Neural cell (in vitro differentiated cells): ENCODE data around the gene ZNF66. TPM values are rescaled to one million over a fixed set of nuclear protein-coding genes. Genes with fewer than 3 reads are reported as not detected.
"Not testable (repeated sequence)": the region's sequence is repeated elsewhere in the genome, so short reads cannot be mapped to it uniquely, and the experiment has no call there.

Experiments
- H2AFZ ChIP-seq: fragments of 200-600, 300-800 bp; sonication (generic), shearing (Covaris generic); 2 replicates; pipeline ENCODE4 v1.6.0; 2014; ENCODE audit warnings: low read depth, mild to moderate bottlenecking, antibody characterized with exemption, low read length, moderate library complexity
- H3F3A ChIP-seq: fragments of 200-600 bp; shearing (Covaris generic); 2 replicates; pipeline ENCODE4 v1.6.1; 2016; ENCODE audit warnings: mild to moderate bottlenecking, moderate library complexity, mixed read lengths, antibody characterized with exemption, low read length; ENCODE audit not compliant: insufficient read depth, poor library complexity, severe bottlenecking
- H3K27ac ChIP-seq: fragments of 200-600, 300-800 bp; sonication (generic), shearing (Covaris generic); 2 replicates; pipeline ENCODE4 v1.5.1; 2014; ENCODE audit warnings: mild to moderate bottlenecking, low read length, moderate library complexity
- H3K27me3 ChIP-seq: fragments of 300-800, 200-600 bp; sonication (generic), shearing (Covaris generic); 2 replicates; pipeline ENCODE4 v1.6.0; 2014; ENCODE audit warnings: mild to moderate bottlenecking, low read depth, low read length, moderate library complexity; ENCODE audit not compliant: insufficient read depth
- H3K36me3 ChIP-seq: fragments of 300-800, 200-600 bp; sonication (generic), shearing (Covaris generic); 2 replicates; pipeline ENCODE4 v1.5.1; 2014; ENCODE audit warnings: mild to moderate bottlenecking, antibody characterized with exemption, low read length, moderate library complexity; ENCODE audit not compliant: insufficient read depth
- H3K4me2 ChIP-seq: fragments of 300-800, 200-600 bp; sonication (generic), shearing (Covaris generic); 2 replicates; pipeline ENCODE4 v1.6.0; 2014; ENCODE audit warnings: mild to moderate bottlenecking, low read length
- H3K4me3 ChIP-seq: fragments of 300-800, 200-600 bp; sonication (generic), shearing (Covaris generic); 2 replicates; pipeline ENCODE4 v1.5.1; 2014; ENCODE audit warnings: mild to moderate bottlenecking, low read length, moderate library complexity
- H3K79me2 ChIP-seq: fragments of 200-600 bp; shearing (Covaris generic); replicated peaks from 2 replicates; pipeline ENCODE4 v1.6.0; 2014; ENCODE audit warnings: mild to moderate bottlenecking, low read length, moderate library complexity; ENCODE audit not compliant: insufficient read depth
- H3K9ac ChIP-seq: fragments of 300-800, 200-600 bp; sonication (generic), shearing (Covaris generic); 2 replicates; pipeline ENCODE4 v1.6.1; 2016; ENCODE audit warnings: mild to moderate bottlenecking, low read length, mixed read lengths
- H3K9me2 ChIP-seq: fragments of 200-600 bp; shearing (Covaris generic); 2 replicates; pipeline ENCODE4 v1.6.1; 2016; ENCODE audit warnings: mild to moderate bottlenecking, low read length, mixed read lengths; ENCODE audit not compliant: insufficient read depth
- H3K9me3 ChIP-seq: fragments of 200-600, 300-800 bp; sonication (generic), shearing (Covaris generic); 2 replicates; pipeline ENCODE4 v1.6.1; 2016; ENCODE audit warnings: mild to moderate bottlenecking, mixed run types, low read length, moderate library complexity, mixed read lengths
- H4K20me1 ChIP-seq: fragments of 200-600 bp; shearing (Covaris generic); 2 replicates; pipeline ENCODE4 v1.6.1; 2016; ENCODE audit warnings: mild to moderate bottlenecking, mixed run types; ENCODE audit not compliant: insufficient read depth
- EP300 ChIP-seq: fragments of 450-650 bp; conservative IDR thresholded peaks from 2 replicates; pipeline ENCODE4 v1.6.1; 2014; ENCODE audit warnings: antibody characterized with exemption, mild to moderate bottlenecking, moderate library complexity; ENCODE audit not compliant: poor library complexity, severe bottlenecking
- EZH2 ChIP-seq: fragments of 200-600, 300-800 bp; shearing (Covaris generic), sonication (generic); IDR thresholded peaks from 2 replicates; pipeline ENCODE4 v1.6.1; 2014; ENCODE audit warnings: antibody characterized with exemption, low read length, borderline replicate concordance, mild to moderate bottlenecking; ENCODE audit not compliant: insufficient read depth, poor library complexity, severe bottlenecking
- MXI1 ChIP-seq: fragments of 450-650 bp; conservative IDR thresholded peaks from 2 replicates; pipeline ENCODE4 v1.6.1; 2014; ENCODE audit warnings: antibody characterized with exemption, mild to moderate bottlenecking; ENCODE audit not compliant: poor library complexity, severe bottlenecking
- POLR2AphosphoS5 ChIP-seq: IDR thresholded peaks from 2 replicates; pipeline ENCODE4 v1.6.1; 2012
- RAD21 ChIP-seq: fragments of 450-650 bp; conservative IDR thresholded peaks from 2 replicates; pipeline ENCODE4 v1.6.1; 2014; ENCODE audit warnings: antibody characterized with exemption, mild to moderate bottlenecking, moderate library complexity
- SMC3 ChIP-seq: fragments of 450-650 bp; conservative IDR thresholded peaks from 2 replicates; pipeline ENCODE4 v1.6.1; 2014; ENCODE audit warnings: antibody characterized with exemption, mild to moderate bottlenecking, moderate library complexity; ENCODE audit not compliant: poor library complexity
- TAF1 ChIP-seq: IDR thresholded peaks from 2 replicates; pipeline ENCODE4 v1.6.1; 2012; ENCODE audit warnings: low read depth
- polyA minus RNA-seq: library from RNA; depleted of rRNA, polyadenylated mRNA; stranded (reverse); fragments of >200 nt; gene quantifications from 2 replicates; pipeline ENCODE4 v1.2.3, GENCODE V29; 2014
- polyA plus RNA-seq: library from polyadenylated mRNA; depleted of rRNA; stranded (reverse); fragments of >200 nt; gene quantifications from 2 replicates; pipeline ENCODE4 v1.2.3, GENCODE V29; 2014
- TF ChIP-seq, protein P1 (sequence below): fragments of 450-650 bp; IDR thresholded peaks from 2 replicates; pipeline ENCODE4 v1.5.1; 2014; ENCODE audit warnings: antibody characterized with exemption, mild to moderate bottlenecking, moderate library complexity; ENCODE audit not compliant: poor library complexity, severe bottlenecking
- TF ChIP-seq, protein P2 (sequence below): IDR thresholded peaks from 2 replicates; pipeline ENCODE4 v1.6.1; 2012; ENCODE audit warnings: borderline replicate concordance

ZNF66 gene
- polyA plus RNA-seq (2.1 and 6.1 TPM in 2 replicates), polyA minus RNA-seq (30.7 and 39.0 TPM in 2 replicates)

DNA sequence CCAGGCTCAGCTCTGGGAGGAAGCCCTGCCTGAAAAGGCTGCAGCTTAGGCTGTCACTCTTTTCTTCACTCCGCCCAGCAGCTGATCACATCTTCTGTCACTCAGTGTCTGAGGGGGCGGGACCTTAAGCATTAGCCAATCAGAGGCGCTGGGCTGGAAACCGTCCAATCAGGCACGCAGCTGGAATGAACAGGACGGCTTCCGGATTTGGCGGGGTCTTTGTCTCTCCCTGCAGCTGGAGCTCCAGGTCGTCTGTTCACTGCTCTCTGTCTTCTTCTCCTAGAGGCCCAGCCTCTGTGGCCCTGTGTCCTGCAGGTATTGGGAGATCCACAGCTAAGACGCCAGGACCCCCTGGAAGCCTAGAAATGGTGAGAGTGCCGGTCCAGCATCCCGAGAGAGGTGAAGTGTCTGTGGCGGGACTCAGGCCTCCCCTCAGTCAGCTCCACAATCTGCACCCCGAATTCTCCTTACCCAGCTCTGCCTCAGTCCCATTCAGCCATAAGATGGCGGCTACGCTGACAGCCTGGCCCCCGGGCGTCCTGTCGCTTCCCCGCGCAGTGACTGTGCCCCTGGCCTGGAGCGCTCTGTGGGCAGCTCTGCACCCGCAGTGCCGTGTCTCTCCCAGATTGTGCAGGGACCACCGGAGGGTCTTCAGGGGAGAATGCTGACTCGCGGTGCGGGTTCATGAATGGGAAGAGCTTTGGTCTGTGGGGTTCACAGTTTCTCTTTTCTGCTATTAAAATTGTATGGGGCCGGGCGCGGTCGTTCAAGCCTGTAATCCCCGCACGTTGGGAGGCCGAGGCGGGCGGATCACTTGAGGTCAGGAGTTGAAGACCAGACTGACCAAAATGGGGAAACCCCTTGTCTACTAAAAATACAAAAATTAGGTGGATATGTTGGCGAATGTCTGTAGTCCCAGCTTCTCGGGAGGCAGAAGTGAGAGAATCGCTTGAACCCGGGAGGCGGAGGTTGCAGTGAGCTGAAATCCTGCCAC lies at the start of gene ZNF66:
Gene ZNF66 (plus strand): TSS at position 222 of the 994 bp plus-strand sequence. CDS start 144 bp downstream, at position 366.
- Histone ChIP-seq H3K36me3 (no peaks in the 10 kb centered on the region), H3K9me3 (peaks cover 3% of the 10 kb centered on the region), H3K4me3 (peak within 1 kb of the TSS; percentile 96), H4K20me1 (no peaks in the 10 kb centered on the region), H3K9ac (peak within 1 kb of the TSS; percentile 84), H3K79me2 (peaks cover 11% of the 10 kb centered on the region), H3K27me3 (no peaks in the 10 kb centered on the region), H3K4me2 (peak within 1 kb of the TSS; percentile 90), H3F3A (no peaks in the 10 kb centered on the region), H2AFZ (peak within 1 kb of the TSS; percentile 51), H3K27ac (peak within 1 kb of the TSS; percentile 86), H3K9me2 (no peaks in the 10 kb centered on the region)
- TF ChIP-seq MXI1 (peak; percentile 98), POLR2AphosphoS5 (peak; percentile 96), SMC3 (peak; percentile 44), TAF1 (peak; percentile 87), RAD21 (no peak), EZH2 (no peak), EP300 (peak; percentile 85)
- TF ChIP-seq, protein P1, sequence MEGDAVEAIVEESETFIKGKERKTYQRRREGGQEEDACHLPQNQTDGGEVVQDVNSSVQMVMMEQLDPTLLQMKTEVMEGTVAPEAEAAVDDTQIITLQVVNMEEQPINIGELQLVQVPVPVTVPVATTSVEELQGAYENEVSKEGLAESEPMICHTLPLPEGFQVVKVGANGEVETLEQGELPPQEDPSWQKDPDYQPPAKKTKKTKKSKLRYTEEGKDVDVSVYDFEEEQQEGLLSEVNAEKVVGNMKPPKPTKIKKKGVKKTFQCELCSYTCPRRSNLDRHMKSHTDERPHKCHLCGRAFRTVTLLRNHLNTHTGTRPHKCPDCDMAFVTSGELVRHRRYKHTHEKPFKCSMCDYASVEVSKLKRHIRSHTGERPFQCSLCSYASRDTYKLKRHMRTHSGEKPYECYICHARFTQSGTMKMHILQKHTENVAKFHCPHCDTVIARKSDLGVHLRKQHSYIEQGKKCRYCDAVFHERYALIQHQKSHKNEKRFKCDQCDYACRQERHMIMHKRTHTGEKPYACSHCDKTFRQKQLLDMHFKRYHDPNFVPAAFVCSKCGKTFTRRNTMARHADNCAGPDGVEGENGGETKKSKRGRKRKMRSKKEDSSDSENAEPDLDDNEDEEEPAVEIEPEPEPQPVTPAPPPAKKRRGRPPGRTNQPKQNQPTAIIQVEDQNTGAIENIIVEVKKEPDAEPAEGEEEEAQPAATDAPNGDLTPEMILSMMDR: peak; percentile 12
- TF ChIP-seq, protein P2, sequence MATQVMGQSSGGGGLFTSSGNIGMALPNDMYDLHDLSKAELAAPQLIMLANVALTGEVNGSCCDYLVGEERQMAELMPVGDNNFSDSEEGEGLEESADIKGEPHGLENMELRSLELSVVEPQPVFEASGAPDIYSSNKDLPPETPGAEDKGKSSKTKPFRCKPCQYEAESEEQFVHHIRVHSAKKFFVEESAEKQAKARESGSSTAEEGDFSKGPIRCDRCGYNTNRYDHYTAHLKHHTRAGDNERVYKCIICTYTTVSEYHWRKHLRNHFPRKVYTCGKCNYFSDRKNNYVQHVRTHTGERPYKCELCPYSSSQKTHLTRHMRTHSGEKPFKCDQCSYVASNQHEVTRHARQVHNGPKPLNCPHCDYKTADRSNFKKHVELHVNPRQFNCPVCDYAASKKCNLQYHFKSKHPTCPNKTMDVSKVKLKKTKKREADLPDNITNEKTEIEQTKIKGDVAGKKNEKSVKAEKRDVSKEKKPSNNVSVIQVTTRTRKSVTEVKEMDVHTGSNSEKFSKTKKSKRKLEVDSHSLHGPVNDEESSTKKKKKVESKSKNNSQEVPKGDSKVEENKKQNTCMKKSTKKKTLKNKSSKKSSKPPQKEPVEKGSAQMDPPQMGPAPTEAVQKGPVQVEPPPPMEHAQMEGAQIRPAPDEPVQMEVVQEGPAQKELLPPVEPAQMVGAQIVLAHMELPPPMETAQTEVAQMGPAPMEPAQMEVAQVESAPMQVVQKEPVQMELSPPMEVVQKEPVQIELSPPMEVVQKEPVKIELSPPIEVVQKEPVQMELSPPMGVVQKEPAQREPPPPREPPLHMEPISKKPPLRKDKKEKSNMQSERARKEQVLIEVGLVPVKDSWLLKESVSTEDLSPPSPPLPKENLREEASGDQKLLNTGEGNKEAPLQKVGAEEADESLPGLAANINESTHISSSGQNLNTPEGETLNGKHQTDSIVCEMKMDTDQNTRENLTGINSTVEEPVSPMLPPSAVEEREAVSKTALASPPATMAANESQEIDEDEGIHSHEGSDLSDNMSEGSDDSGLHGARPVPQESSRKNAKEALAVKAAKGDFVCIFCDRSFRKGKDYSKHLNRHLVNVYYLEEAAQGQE: peak; percentile 94

DNA sequence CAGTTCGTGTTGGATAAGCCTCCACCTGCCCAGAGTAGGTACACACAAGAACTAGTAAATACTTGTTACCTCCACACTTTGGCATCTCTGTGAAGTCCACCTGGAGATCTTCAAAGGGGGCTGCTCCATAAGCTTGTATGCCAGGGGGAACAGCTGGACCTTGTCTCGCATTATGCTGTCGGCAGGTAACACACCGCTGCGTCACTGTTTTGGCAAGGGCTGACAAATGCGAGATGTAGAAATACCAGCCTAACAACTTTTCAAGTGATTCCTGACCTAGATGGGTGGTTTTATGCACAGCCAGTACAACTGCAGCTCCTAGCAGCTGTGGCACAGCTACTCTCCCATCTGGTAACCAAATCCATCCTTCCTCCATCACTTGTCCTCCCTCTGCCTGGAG lies 25.9 kb upstream of the ZNF66 start:
- not testable (repeated sequence) for H3K9me3 ChIP-seq, H4K20me1 ChIP-seq, H3K4me2 ChIP-seq, H3K27ac ChIP-seq, H3K9ac ChIP-seq, H2AFZ ChIP-seq, H3K27me3 ChIP-seq, H3K4me3 ChIP-seq, H3F3A ChIP-seq, H3K79me2 ChIP-seq, H3K9me2 ChIP-seq, H3K36me3 ChIP-seq

DNA sequence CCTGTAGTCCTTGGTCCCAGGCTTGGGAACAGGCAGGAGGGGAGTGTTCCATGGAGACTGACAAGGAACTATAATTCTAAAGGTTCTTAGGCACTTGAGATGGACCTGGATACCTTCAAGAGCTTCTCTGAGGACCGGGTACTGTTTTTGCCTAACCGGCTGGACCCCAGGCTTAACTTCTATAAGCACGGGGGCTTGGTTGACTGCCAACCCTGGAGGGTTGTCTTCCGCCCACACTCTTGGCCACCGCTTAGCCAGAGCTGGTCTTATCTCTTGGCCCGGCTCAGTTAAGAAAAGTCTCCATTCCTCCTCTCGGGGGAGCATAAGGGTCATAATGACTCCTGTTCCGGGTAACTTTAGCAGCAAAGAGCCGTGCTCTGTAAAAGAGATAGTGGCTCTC lies 23.8 kb upstream of the ZNF66 start:
- not testable (repeated sequence) for H3K4me2 ChIP-seq, H3K79me2 ChIP-seq, H3K9me2 ChIP-seq, H3K36me3 ChIP-seq, H3K9ac ChIP-seq, H3F3A ChIP-seq, H4K20me1 ChIP-seq, H3K27me3 ChIP-seq, H2AFZ ChIP-seq, H3K4me3 ChIP-seq, H3K9me3 ChIP-seq, H3K27ac ChIP-seq

DNA sequence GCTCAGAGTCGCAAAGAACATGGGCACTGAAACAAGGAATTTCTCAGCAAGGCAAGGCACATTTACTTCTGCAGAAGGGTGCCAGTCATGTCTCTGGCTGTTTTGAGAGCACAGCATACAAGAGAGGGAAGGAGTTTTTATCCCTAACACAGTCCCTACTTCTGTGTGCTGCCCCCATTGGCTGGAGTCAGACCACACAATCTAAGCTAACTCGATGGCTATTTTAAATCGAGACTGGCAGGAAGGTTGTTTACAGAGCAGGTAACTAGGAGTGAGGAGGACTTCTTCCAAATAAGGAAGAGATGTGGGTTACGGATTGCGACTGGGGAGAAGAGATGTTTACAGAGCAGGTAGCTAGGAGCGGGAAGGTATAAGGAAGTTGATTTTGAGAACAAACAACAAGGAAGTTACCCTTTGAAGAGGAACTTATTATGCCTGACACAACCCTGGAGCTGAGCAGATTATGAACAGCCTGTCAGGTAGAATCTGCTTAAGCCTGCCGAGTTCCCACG lies 6.8 kb upstream of the ZNF66 start:
- not testable (repeated sequence) for H3K4me2 ChIP-seq, H3K9me3 ChIP-seq, H3K9ac ChIP-seq, H2AFZ ChIP-seq, H3K36me3 ChIP-seq, H3K27ac ChIP-seq, H3F3A ChIP-seq, H3K4me3 ChIP-seq, H3K9me2 ChIP-seq, H3K27me3 ChIP-seq, H4K20me1 ChIP-seq, H3K79me2 ChIP-seq
